ENCODE measurements around the gene TSR2.

Gene TSR2

DNA sequence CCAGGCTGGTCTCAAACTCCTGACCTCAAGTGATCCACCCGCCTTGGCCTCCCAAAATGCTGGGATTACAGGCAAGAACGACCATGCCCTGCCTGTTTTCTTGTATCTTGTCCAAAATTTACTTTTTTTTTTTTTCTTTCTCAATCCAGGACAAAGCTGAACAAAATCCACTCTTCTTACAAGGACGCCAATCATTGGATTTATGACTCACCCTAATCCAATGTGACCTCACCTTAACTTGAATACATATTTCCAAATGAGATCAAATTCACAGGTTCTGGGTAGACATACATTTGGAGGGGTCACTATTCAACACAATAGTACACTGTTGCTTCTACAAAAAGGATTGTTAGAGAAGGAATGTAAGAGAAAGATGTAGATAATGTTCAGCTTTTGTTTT, 18.0 kb upstream of the TSR2 start (continued):
- TF ChIP-seq, protein P1, sequence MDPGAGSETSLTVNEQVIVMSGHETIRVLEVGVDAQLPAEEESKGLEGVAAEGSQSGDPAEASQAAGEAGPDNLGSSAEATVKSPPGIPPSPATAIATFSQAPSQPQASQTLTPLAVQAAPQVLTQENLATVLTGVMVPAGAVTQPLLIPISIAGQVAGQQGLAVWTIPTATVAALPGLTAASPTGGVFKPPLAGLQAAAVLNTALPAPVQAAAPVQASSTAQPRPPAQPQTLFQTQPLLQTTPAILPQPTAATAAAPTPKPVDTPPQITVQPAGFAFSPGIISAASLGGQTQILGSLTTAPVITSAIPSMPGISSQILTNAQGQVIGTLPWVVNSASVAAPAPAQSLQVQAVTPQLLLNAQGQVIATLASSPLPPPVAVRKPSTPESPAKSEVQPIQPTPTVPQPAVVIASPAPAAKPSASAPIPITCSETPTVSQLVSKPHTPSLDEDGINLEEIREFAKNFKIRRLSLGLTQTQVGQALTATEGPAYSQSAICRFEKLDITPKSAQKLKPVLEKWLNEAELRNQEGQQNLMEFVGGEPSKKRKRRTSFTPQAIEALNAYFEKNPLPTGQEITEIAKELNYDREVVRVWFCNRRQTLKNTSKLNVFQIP (CRISPR knock-in tag; IDR thresholded peaks at IDR 0.05; ENCODE audit: borderline replicate concordance, low read depth), result no peak
- no peak for TF ChIP-seq TOX (CRISPR knock-in tag; IDR thresholded peaks at IDR 0.05; ENCODE audit: borderline replicate concordance)
- TF ChIP-seq ZNF70 (CRISPR knock-in tag; IDR thresholded peaks at IDR 0.05), result no peak
- TF ChIP-seq ZFP3 (CRISPR knock-in tag; IDR thresholded peaks at IDR 0.05), result no peak
- no peak for TF ChIP-seq ZNF8 (CRISPR knock-in tag; IDR thresholded peaks at IDR 0.05)

DNA sequence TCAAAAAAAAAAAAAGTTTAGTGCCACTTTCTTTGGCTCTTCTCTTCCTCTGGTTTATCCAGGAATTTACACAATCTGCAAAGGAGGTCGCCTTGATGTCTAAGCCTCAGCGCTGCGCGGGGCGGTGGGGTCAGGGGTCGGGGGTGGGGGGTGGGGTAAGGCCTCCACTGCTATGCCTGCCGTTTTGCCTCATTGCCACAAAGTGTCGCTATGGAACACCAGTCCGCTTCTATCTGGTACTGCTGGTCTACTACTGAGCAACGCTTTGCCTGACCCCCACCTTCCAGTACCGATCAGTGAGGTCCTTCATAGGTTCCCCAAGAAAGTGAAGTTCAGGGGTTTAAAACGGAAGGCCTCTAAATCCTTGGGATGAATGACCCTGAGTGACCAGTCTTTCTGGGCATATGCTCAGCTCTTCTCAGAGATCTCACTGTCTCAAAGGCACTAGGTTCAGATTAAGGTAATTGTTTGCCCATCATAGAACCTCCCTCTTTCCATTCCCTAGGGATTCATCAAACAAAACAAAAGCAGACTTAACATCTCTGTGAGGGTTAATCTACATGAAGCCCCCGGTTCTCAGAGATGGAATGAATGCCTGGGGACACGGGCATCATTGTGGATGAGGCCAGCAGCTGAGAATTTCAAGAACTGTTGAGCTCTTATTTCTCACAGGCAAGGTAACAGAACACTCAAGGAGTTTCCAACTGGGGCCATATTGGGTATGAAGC, 16.9 kb upstream of the TSR2 start:
- ATAC-seq, result no peak
- no peak for TF ChIP-seq ZC3H10 (CRISPR knock-in tag; IDR thresholded peaks at IDR 0.05)
- no peak for TF ChIP-seq CSDC2 (CRISPR knock-in tag; IDR thresholded peaks at IDR 0.05)
- no peak for TF ChIP-seq OSR1 (CRISPR knock-in tag; IDR thresholded peaks at IDR 0.05)
- TF ChIP-seq GLIS3 (CRISPR knock-in tag; IDR thresholded peaks at IDR 0.05), result no peak
- TF ChIP-seq, protein P2, sequence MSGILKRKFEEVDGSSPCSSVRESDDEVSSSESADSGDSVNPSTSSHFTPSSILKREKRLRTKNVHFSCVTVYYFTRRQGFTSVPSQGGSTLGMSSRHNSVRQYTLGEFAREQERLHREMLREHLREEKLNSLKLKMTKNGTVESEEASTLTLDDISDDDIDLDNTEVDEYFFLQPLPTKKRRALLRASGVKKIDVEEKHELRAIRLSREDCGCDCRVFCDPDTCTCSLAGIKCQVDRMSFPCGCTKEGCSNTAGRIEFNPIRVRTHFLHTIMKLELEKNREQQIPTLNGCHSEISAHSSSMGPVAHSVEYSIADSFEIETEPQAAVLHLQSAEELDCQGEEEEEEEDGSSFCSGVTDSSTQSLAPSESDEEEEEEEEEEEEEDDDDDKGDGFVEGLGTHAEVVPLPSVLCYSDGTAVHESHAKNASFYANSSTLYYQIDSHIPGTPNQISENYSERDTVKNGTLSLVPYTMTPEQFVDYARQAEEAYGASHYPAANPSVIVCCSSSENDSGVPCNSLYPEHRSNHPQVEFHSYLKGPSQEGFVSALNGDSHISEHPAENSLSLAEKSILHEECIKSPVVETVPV (CRISPR knock-in tag; IDR thresholded peaks at IDR 0.05), result no peak
- TF ChIP-seq ZFP30 (CRISPR knock-in tag; IDR thresholded peaks at IDR 0.05), result no peak
- no peak for TF ChIP-seq ESRRG (CRISPR knock-in tag; IDR thresholded peaks at IDR 0.05)
- TF ChIP-seq, protein P3, sequence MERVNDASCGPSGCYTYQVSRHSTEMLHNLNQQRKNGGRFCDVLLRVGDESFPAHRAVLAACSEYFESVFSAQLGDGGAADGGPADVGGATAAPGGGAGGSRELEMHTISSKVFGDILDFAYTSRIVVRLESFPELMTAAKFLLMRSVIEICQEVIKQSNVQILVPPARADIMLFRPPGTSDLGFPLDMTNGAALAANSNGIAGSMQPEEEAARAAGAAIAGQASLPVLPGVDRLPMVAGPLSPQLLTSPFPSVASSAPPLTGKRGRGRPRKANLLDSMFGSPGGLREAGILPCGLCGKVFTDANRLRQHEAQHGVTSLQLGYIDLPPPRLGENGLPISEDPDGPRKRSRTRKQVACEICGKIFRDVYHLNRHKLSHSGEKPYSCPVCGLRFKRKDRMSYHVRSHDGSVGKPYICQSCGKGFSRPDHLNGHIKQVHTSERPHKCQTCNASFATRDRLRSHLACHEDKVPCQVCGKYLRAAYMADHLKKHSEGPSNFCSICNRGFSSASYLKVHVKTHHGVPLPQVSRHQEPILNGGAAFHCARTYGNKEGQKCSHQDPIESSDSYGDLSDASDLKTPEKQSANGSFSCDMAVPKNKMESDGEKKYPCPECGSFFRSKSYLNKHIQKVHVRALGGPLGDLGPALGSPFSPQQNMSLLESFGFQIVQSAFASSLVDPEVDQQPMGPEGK (CRISPR knock-in tag; IDR thresholded peaks at IDR 0.05; ENCODE audit: borderline replicate concordance), result no peak
- TF ChIP-seq, protein P4, sequence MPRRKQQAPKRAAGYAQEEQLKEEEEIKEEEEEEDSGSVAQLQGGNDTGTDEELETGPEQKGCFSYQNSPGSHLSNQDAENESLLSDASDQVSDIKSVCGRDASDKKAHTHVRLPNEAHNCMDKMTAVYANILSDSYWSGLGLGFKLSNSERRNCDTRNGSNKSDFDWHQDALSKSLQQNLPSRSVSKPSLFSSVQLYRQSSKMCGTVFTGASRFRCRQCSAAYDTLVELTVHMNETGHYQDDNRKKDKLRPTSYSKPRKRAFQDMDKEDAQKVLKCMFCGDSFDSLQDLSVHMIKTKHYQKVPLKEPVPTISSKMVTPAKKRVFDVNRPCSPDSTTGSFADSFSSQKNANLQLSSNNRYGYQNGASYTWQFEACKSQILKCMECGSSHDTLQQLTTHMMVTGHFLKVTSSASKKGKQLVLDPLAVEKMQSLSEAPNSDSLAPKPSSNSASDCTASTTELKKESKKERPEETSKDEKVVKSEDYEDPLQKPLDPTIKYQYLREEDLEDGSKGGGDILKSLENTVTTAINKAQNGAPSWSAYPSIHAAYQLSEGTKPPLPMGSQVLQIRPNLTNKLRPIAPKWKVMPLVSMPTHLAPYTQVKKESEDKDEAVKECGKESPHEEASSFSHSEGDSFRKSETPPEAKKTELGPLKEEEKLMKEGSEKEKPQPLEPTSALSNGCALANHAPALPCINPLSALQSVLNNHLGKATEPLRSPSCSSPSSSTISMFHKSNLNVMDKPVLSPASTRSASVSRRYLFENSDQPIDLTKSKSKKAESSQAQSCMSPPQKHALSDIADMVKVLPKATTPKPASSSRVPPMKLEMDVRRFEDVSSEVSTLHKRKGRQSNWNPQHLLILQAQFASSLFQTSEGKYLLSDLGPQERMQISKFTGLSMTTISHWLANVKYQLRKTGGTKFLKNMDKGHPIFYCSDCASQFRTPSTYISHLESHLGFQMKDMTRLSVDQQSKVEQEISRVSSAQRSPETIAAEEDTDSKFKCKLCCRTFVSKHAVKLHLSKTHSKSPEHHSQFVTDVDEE (CRISPR knock-in tag; IDR thresholded peaks at IDR 0.05), result no peak
- TF ChIP-seq ZFP3 (CRISPR knock-in tag; IDR thresholded peaks at IDR 0.05), result no peak
- no peak for TF ChIP-seq BACH2 (CRISPR knock-in tag; IDR thresholded peaks at IDR 0.05; ENCODE audit: borderline replicate concordance)
- no peak for TF ChIP-seq RARB (CRISPR knock-in tag; IDR thresholded peaks at IDR 0.05)
- no peak for TF ChIP-seq TOX (CRISPR knock-in tag; IDR thresholded peaks at IDR 0.05; ENCODE audit: borderline replicate concordance)

DNA sequence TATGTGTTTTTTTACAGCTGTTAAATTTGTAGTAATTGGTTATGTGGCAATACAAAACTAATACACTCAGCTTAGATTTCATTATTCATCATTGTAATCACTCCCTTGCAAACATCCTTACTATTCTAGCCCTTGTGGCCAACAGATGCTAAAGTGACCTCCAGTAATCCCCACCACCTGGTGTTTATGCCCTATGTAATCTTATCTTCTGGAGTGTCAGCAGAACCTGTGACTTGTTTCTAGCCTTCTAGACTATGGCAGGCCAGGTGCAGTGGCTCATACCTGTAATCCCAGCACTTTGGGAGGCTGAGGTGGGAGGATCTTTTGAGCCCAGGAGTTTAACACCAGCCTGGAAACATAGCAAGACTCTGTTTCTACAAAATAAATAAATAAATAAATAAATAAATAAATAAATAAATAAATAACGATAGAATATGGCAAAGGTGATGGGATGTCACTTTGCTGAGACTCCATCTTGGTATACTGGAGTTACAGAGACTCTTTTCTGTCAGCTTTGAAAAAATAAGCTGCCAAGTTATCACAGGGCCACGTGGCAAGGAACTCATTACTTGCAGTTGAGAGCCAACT, 12.3 kb upstream of the TSR2 start:
- ATAC-seq, result no peak
- no peak for TF ChIP-seq ZNF8 (CRISPR knock-in tag; IDR thresholded peaks at IDR 0.05)
- no peak for TF ChIP-seq ZFP30 (CRISPR knock-in tag; IDR thresholded peaks at IDR 0.05)
- TF ChIP-seq RARB (CRISPR knock-in tag; IDR thresholded peaks at IDR 0.05), result no peak
- TF ChIP-seq ESRRG (CRISPR knock-in tag; IDR thresholded peaks at IDR 0.05), result no peak
- no peak for TF ChIP-seq ARNTL (CRISPR knock-in tag; IDR thresholded peaks at IDR 0.05; ENCODE audit: borderline replicate concordance, low read depth)
- no peak for TF ChIP-seq GLIS3 (CRISPR knock-in tag; IDR thresholded peaks at IDR 0.05)
- TF ChIP-seq TCF4 (CRISPR knock-in tag; IDR thresholded peaks at IDR 0.05; ENCODE audit: borderline replicate concordance), result no peak
- no peak for TF ChIP-seq SNAI2 (CRISPR knock-in tag; IDR thresholded peaks at IDR 0.05)
- TF ChIP-seq CSDC2 (CRISPR knock-in tag; IDR thresholded peaks at IDR 0.05), result no peak
- TF ChIP-seq, protein P2 (CRISPR knock-in tag; IDR thresholded peaks at IDR 0.05), result no peak
- TF ChIP-seq, protein P4 (CRISPR knock-in tag; IDR thresholded peaks at IDR 0.05), result no peak
- TF ChIP-seq, protein P5, sequence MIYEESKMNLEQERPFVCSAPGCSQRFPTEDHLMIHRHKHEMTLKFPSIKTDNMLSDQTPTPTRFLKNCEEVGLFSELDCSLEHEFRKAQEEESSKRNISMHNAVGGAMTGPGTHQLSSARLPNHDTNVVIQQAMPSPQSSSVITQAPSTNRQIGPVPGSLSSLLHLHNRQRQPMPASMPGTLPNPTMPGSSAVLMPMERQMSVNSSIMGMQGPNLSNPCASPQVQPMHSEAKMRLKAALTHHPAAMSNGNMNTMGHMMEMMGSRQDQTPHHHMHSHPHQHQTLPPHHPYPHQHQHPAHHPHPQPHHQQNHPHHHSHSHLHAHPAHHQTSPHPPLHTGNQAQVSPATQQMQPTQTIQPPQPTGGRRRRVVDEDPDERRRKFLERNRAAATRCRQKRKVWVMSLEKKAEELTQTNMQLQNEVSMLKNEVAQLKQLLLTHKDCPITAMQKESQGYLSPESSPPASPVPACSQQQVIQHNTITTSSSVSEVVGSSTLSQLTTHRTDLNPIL (CRISPR knock-in tag; IDR thresholded peaks at IDR 0.05; ENCODE audit: low read depth), result no peak
- no peak for TF ChIP-seq ZNF70 (CRISPR knock-in tag; IDR thresholded peaks at IDR 0.05)
- TF ChIP-seq ZNF565 (CRISPR knock-in tag; conservative IDR thresholded peaks at IDR 0.05; ENCODE audit: low read depth), result no peak
- no peak for TF ChIP-seq BACH2 (CRISPR knock-in tag; IDR thresholded peaks at IDR 0.05; ENCODE audit: borderline replicate concordance)
